HK-2 (cell line): ENCODE data around the gene TNRC18.

ENCODE experiments used
- DNase-seq: peaks from one replicate; pipeline ENCODE4 v3.0.0-alpha.2; 2018; ENCODE audit not compliant: unreplicated experiment

Gene TNRC18

GRCh38 chr7:5452470-5452899 lies 28.9 kb upstream of the TNRC18 start:
- DNase-seq = no peak

- no peak for DNase-seq
Observed at GRCh38 chr7:5451391-5451790, 27.8 kb upstream of the TNRC18 start.

GRCh38 chr7:5450549-5451327 lies 27.1 kb upstream of the TNRC18 start:
- DNase-seq = no peak

- no peak for DNase-seq
Observed at GRCh38 chr7:5448378-5449037, 24.9 kb upstream of the TNRC18 start.

- DNase-seq = no peak
Observed at GRCh38 chr7:5445981-5446594, 22.5 kb upstream of the TNRC18 start.

GRCh38 chr7:5443678-5444077 lies 20.0 kb upstream of the TNRC18 start:
- no peak for DNase-seq

GRCh38 chr7:5442757-5443305 lies 19.2 kb upstream of the TNRC18 start:
- no peak for DNase-seq

GRCh38 chr7:5441840-5442503 lies 18.3 kb upstream of the TNRC18 start:
- DNase-seq = no peak

- DNase-seq = no peak
Observed at GRCh38 chr7:5439572-5440496, 16.2 kb upstream of the TNRC18 start.

GRCh38 chr7:5439209-5439571 lies 15.6 kb upstream of the TNRC18 start:
- no peak for DNase-seq

GRCh38 chr7:5437987-5438386 lies 14.4 kb upstream of the TNRC18 start:
- DNase-seq = no peak

GRCh38 chr7:5437348-5437892 lies 13.8 kb upstream of the TNRC18 start:
- DNase-seq = no peak

GRCh38 chr7:5436003-5436678 lies 12.5 kb upstream of the TNRC18 start:
- no peak for DNase-seq

GRCh38 chr7:5435291-5436002 lies 11.8 kb upstream of the TNRC18 start:
- no peak for DNase-seq

- DNase-seq = no peak
Observed at GRCh38 chr7:5433181-5433580, 9.5 kb upstream of the TNRC18 start.

GRCh38 chr7:5432691-5433090 lies 9.1 kb upstream of the TNRC18 start:
- no peak for DNase-seq

GRCh38 chr7:5431560-5432015 lies 8.0 kb upstream of the TNRC18 start:
- no peak for DNase-seq

GRCh38 chr7:5430612-5430947 lies 6.9 kb upstream of the TNRC18 start:
- DNase-seq = no peak

GRCh38 chr7:5429857-5430611 lies 6.4 kb upstream of the TNRC18 start:
- no peak for DNase-seq
